HUES6 (cell line): ENCODE measurements around the gene LRRC75A.
"Not testable (repeated sequence)": the region's sequence is repeated elsewhere in the genome, so short reads cannot be mapped to it uniquely, and the experiment has no call there.

Experiments
- H3K27ac ChIP-seq: 2 replicates; pipeline ENCODE4 v1.7.0; 2013; ENCODE audit warnings: low read depth, mild to moderate bottlenecking, low read length, inconsistent platforms
- H3K27me3 ChIP-seq: 2 replicates; pipeline ENCODE4 v1.6.1; 2013; ENCODE audit warnings: low read length; ENCODE audit not compliant: control insufficient read depth, insufficient read depth
- H3K36me3 ChIP-seq: 2 replicates; pipeline ENCODE4 v1.6.1; 2013; ENCODE audit warnings: low read length; ENCODE audit not compliant: control insufficient read depth, insufficient read depth
- H3K4me1 ChIP-seq: 2 replicates; pipeline ENCODE4 v1.6.1; 2013; ENCODE audit warnings: low read length; ENCODE audit not compliant: control insufficient read depth, insufficient read depth
- H3K4me3 ChIP-seq: 2 replicates; pipeline ENCODE4 v1.5.1; 2013; ENCODE audit warnings: low read depth, low read length
- H3K9ac ChIP-seq: one replicate; pipeline ENCODE4 v1.6.1; 2013; ENCODE audit warnings: mild to moderate bottlenecking, low read length
- H3K9me3 ChIP-seq: 2 replicates; pipeline ENCODE4 v1.6.1; 2013; ENCODE audit warnings: low read depth, low read length; ENCODE audit not compliant: control insufficient read depth, insufficient read depth

The LRRC75A gene

GRCh38 chr17:16392491-16392890 is 99.5 kb downstream of the LRRC75A start:
- H3K9me3 ChIP-seq, H3K4me1 ChIP-seq, H3K27me3 ChIP-seq, H3K9ac ChIP-seq, H3K27ac ChIP-seq, H3K4me3 ChIP-seq, H3K36me3 ChIP-seq: not testable (repeated sequence)
